Measurements from ENCODE around the gene MAP3K7CL.

- TF ChIP-seq POLR2A (IDR thresholded peaks at IDR 0.05; ENCODE audit: low read depth) (no peak), POLR2AphosphoS5 (IDR thresholded peaks at IDR 0.05) (no peak), CTCF (IDR thresholded peaks at IDR 0.05) (no peak)
Measured at GRCh38 chr21:29176471-29177120, 46.2 kb downstream of the MAP3K7CL start.
